Nephron progenitor cell (in vitro differentiated cells): Measurements from ENCODE around the gene TMC1.
"Not testable (repeated sequence)": the region's sequence is repeated elsewhere in the genome, so short reads cannot be mapped to it uniquely, and the experiment has no call there.

Source experiments
- DNase-seq: peaks from one replicate; pipeline ENCODE4 v3.0.0; 2021
- H3K27ac Mint-ChIP-seq: 2 replicates; pipeline ENCODE4 v1.8.0; 2021; ENCODE audit warnings: mild to moderate bottlenecking, moderate library complexity, mixed read lengths
- H3K27me3 Mint-ChIP-seq: 2 replicates; pipeline ENCODE4 v1.8.0; 2021; ENCODE audit warnings: mild to moderate bottlenecking, low read depth, mixed read lengths; ENCODE audit not compliant: poor library complexity
- H3K36me3 Mint-ChIP-seq: 2 replicates; pipeline ENCODE4 v1.8.0; 2021; ENCODE audit warnings: low read depth, mixed read lengths
- H3K4me1 Mint-ChIP-seq: 2 replicates; pipeline ENCODE4 v1.8.0; 2021; ENCODE audit warnings: mixed read lengths
- H3K4me3 Mint-ChIP-seq: 2 replicates; pipeline ENCODE4 v1.8.0; 2021; ENCODE audit warnings: mild to moderate bottlenecking, moderate library complexity, mixed read lengths
- H3K9me3 Mint-ChIP-seq: 2 replicates; pipeline ENCODE4 v1.8.0; 2021; ENCODE audit warnings: mild to moderate bottlenecking, moderate library complexity, mixed read lengths
- TF ChIP-seq, protein P1 (sequence below): fragments of 200-600 bp; sonication (generic); IDR thresholded peaks from 2 replicates; pipeline ENCODE4 v1.5.0; 2021; ENCODE audit warnings: antibody characterized with exemption

The TMC1 gene

DNA sequence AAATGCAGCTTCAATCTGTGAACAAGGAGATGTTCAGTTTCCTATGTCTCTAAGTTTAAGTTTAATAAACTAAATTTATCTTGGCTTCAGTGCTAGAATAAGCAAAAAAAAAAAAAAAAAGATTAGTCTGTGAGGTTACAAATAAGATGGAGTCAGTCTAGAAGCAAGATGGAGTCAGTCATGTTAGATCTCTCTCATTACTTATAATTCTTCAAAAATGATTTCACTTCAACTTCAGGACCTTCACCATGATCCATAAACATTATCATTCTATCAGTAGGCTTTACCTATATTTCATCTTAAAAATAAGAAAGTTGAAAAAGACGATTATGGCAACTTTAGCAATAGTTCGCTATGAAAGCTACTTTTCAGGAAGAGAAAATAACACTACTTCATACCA is 30.2 kb upstream of the TMC1 start:
- Mint-ChIP-seq H3K27me3 (peaks cover 2% of the 10 kb centered on the region), H3K9me3 (no peaks in the 10 kb centered on the region), H3K27ac (no peak overlapping the region), H3K36me3 (no peaks in the 10 kb centered on the region), H3K4me1 (no peaks in the 10 kb centered on the region), H3K4me3 (no peak overlapping the region)
- no peak for DNase-seq
- TF ChIP-seq, protein P1, sequence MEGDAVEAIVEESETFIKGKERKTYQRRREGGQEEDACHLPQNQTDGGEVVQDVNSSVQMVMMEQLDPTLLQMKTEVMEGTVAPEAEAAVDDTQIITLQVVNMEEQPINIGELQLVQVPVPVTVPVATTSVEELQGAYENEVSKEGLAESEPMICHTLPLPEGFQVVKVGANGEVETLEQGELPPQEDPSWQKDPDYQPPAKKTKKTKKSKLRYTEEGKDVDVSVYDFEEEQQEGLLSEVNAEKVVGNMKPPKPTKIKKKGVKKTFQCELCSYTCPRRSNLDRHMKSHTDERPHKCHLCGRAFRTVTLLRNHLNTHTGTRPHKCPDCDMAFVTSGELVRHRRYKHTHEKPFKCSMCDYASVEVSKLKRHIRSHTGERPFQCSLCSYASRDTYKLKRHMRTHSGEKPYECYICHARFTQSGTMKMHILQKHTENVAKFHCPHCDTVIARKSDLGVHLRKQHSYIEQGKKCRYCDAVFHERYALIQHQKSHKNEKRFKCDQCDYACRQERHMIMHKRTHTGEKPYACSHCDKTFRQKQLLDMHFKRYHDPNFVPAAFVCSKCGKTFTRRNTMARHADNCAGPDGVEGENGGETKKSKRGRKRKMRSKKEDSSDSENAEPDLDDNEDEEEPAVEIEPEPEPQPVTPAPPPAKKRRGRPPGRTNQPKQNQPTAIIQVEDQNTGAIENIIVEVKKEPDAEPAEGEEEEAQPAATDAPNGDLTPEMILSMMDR: no peak

DNA sequence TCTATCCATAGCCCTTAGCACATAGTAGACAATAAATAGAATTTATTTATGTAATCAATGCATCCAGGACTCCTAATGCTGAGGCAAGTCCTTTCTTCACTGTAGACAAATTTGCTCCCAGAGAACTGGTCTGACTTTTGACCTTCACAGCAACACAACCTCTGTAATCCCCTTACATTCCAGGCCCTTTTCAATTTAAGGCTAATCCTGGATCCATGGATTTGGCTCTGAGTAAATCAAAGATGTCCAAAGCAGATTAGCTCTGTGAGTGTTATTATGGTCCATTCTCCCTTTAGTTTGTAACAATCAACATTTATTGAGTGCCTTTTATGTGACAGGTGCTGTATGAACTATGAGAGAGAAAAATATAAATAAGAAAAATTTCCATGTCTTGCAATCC is 27.4 kb upstream of the TMC1 start:
- Mint-ChIP-seq H3K27ac (no peak overlapping the region), H3K27me3 (peaks cover 2% of the 10 kb centered on the region), H3K9me3 (no peaks in the 10 kb centered on the region), H3K36me3 (no peaks in the 10 kb centered on the region), H3K4me1 (no peaks in the 10 kb centered on the region), H3K4me3 (no peak overlapping the region)
- TF ChIP-seq, protein P1: no peak
- no peak for DNase-seq

DNA sequence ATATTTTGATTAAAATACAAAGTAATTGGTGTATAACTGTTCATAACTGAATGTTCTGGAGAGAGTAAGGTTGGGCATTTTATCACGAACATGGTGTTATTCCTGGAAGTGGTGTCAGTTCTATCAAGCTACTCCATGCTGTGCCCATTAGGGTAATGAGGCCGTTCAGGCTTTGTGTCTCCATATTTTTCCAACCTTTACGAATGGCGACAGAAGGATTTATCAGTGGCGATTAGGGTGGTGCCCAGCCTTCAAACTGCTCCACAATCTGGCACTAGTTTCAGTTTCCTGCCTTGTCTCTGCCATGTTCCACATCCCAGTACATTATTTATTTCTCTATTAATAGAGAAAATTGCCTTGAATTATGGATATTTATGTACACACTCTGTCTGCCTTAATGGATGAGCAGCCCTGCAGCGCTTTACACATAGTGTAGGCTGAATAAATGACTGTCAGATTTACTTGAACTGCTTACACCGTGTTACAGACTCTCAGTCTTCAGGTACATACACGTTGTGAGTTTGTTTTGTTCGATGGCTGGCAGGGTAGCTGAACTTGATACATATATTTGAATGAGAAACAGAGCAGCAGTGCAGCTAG is 23.9 kb upstream of the TMC1 start:
- no peak overlapping the region for H3K27ac Mint-ChIP-seq
- no peak for DNase-seq
- no peaks in the 10 kb centered on the region for H3K9me3 Mint-ChIP-seq

DNA sequence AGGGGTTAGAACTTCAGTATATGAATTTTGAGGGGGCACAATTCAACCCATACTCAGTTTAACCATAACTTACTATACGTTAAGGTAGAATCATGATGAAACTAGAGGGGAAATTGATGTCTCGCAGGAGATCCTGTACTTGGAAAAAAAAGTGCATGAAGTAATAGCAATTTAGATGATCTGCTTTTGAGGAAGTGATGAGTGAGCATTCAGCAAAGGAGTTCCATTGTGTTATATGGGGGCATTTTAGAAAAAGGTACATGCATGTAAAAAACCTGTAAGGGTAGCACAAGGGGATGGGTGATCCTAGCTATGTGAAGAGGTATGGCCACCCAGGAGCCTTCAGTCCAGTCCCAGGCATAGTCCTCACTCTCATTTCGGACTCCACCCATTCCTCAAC is 14.8 kb upstream of the TMC1 start:
- no peaks in the 10 kb centered on the region for H3K36me3 Mint-ChIP-seq

More for the DNA sequence above, 23.9 kb upstream of the TMC1 start:
- TF ChIP-seq, protein P1: no peak
- Mint-ChIP-seq H3K4me3 (no peak overlapping the region), H3K27me3 (peaks cover 2% of the 10 kb centered on the region), H3K4me1 (no peaks in the 10 kb centered on the region), H3K36me3 (no peaks in the 10 kb centered on the region)

DNA sequence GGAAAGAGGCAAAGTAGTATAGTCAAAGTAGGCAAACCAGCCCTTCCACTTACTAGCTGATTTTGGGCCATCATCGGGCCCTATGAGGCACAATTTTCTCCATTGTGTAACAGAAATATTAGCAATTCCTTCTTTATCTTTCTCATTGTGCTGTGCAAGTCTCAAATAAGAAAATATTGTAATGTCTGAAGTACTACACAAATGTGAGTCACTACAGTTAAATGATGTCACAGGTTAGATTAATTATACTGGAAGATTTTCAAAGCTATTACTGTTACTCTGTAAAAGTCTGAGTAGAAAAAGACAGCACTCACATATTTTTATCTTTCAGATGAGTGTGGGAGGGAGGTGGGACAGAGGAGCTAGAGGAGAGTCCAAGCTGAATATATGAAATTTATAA is 12.4 kb upstream of the TMC1 start:
- Mint-ChIP-seq H3K4me3 (no peak overlapping the region), H3K27ac (no peak overlapping the region)
- no peak for DNase-seq

More for the DNA sequence above, 14.8 kb upstream of the TMC1 start:
- Mint-ChIP-seq H3K4me1 (no peaks in the 10 kb centered on the region), H3K27me3 (peaks cover 8% of the 10 kb centered on the region), H3K27ac (no peak overlapping the region), H3K9me3 (no peaks in the 10 kb centered on the region), H3K4me3 (no peak overlapping the region)
- DNase-seq: no peak
- TF ChIP-seq, protein P1: no peak

DNA sequence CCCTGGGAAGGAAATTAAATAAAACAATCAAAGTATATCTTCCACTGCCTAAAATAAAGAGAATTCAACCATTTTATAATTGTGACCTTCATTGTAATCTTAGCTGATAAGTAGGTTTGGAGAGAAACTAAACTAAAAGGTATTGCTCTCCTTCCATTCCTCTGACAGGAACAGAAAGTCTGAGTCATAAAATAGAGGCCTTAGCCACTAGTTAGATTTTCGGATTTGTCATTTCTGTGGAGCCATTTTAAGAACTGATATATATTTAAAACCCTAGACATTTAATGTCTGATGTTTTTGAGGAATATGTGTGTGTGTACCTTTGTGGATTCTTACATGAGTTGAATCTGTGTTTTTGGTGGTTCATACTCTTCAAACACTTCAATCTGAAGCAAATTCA is 11.8 kb upstream of the TMC1 start:
- DNase-seq: no peak
- Mint-ChIP-seq H3K4me1 (peaks cover 6% of the 10 kb centered on the region), H3K27me3 (peaks cover 8% of the 10 kb centered on the region), H3K9me3 (no peaks in the 10 kb centered on the region), H3K4me3 (no peak overlapping the region), H3K27ac (peak overlapping the region; percentile 61), H3K36me3 (no peaks in the 10 kb centered on the region)
- TF ChIP-seq, protein P1: no peak

More for the DNA sequence above, 12.4 kb upstream of the TMC1 start:
- H3K27me3 Mint-ChIP-seq: peaks cover 8% of the 10 kb centered on the region
- TF ChIP-seq, protein P1: no peak
- no peaks in the 10 kb centered on the region for H3K9me3 Mint-ChIP-seq
- H3K36me3 Mint-ChIP-seq: no peaks in the 10 kb centered on the region
- peaks cover 3% of the 10 kb centered on the region for H3K4me1 Mint-ChIP-seq

DNA sequence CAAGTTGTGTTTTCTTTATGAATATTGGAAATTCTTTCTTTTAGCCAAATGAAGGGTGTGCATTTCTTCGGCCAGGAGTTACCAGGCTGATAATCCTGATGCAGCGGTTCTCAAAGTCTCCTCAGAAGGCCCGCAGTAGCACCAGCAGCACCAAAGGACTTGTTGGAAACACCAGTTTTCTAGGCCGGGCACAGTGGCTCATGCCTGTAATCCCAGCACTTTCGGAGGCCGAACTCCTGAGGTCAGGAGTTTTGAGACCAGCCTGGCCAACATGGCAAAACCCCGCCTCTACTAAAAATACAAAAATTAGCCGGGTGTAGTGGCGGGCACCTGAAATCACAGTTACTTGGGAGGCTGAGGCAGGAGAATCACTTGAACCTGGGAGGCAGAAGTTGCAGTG is 397 bp upstream of the TMC1 start:
- H3K36me3 Mint-ChIP-seq, H3K9me3 Mint-ChIP-seq, DNase-seq, H3K4me3 Mint-ChIP-seq, H3K27ac Mint-ChIP-seq: not testable (repeated sequence)
- Mint-ChIP-seq H3K4me1 (peaks cover 17% of the 10 kb centered on the region), H3K27me3 (peaks cover 14% of the 10 kb centered on the region)
